ENCODE results near the gene MOB3A.
A peak's percentile ranks its signal among the peaks of the same experiment; 100 is the strongest.

MOB3A gene

DNA sequence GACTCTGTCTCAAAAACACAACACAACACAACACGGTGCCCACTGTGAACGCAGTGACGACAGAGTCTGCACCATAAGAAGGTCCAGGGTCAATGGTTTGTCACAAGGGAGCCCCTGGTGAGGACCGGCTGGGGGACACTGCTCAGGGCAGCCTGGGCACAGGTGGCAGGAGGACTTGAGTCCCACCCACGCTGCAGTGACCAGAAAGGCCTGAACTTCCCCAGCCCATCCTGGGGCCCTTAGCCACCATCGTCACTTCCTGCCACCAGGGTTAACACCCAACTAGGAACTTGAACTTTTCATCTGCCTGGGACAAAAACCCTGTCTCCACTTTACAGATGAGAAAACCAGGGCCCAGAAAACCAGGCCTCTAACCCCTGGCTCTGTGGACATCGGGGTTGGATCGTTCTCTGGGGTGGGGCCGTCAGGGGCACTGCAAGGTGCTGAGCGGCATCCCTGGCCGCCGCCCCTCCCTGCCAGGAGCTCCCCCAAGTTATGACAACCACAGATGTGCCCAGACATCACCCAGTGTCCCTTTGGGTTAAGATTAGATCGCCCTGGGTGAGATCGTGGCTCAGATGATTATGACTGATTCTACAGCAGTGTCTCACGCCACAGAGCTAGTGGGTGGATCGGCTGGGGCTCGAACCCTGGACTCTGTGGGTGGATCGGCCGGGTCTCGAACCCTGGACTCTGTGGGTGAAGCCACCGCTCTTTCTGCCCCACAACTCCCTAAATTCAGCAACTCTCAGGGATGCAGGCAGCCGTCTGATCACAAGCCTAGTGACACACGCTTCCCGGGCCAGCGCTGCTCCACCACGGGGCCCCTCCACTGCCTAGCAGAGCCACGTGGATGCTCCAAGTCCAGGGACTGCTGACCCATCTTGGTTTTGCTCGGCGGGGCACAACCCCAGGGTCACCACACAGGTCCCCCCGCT lies 14.0 kb downstream of the MOB3A start:
- DNase-seq (ENCODE audit: low read depth, low spot score) = no peak

DNA sequence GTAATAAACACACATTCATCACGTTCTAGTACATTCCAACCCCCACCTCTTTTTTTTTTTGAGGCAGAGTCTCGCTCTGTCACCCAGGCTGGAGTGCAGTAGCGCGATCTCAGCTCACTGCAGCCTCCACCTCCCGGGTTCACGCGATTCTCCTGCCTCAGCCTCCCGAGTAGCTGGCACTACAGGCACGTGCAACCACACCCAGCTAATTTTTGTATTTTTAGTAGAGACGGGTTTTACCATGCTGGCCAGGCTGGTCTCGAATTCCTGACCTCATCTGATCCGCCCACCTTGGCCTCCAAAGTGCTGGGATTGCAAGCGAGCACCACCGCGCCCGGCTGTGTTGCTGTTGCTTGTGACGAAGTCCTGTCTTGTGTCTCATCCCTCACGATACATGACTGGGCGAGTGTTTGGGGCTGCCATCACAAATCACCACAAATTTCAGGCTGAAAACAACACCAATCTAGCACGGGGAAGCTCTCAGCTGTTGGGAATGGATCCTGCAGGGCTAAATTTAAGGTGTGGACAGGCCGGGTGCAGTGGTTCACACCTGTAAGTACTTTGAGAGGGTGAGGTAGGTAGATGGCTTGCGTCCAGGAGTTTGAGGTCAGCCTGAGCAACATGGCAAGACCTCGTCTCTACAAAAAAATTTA lies 15.7 kb downstream of the MOB3A start:
- no peak for DNase-seq (ENCODE audit: low read depth, low spot score)

DNA sequence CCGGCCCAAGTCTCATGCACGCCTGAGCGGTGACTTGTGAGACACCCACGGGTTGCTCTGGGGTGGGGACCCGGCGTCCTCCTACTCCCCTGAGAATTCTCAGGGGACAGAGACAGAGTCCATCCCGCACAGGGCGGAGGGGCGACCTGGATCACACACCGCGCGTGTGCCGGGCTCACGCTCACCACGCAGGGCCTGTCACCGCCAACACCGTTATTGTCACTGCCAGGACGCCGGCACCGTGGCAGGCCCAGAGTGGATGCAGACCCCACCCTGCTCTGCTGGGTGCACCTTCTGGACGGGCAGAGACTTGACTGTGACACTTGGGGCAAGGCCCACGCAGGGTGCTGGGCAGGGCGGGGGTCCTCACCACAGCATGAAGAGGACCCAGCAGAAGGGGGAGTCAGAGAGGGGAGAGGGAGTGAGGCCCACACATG lies 16.2 kb downstream of the MOB3A start:
- no peak for DNase-seq (ENCODE audit: low read depth, low spot score)

DNA sequence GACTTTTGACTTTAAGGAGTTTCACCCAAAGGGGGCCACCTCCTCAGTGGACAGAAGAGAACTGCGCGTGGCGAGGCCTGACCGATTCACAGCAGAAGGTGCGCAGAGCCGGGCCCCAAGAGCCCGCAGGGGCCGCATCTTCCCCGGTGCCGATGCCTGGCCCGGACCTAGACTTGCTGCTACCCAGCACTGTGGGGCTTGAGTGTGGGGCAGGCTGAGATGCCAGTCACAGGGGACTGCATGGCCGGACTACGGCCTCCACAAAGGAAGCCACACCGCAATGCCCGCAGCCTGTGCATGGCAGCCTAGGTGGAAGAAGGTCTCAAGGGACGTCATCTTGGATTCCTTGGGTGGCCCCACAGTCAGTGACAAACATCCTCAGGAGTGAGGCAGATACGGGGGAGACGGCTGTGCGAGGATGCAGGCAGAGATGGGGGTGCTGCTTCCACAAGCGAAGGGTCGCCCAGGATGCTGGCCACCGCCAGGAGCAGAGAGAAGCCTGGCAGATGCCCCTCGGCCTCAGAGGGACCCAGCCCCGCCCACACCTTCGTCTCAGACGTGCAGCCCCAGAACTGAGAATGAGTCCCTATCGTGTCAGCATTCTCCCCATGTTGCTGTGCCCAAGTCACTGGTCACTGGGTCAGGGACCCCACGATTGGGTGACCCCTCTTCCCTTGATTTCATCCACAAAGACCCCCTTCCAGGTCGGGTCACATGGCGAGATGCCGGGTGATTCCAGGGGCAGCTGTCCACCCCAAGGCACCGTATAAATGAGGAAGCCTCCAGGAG lies 16.9 kb downstream of the MOB3A start:
- DNase-seq (ENCODE audit: low read depth, low spot score) = no peak

DNA sequence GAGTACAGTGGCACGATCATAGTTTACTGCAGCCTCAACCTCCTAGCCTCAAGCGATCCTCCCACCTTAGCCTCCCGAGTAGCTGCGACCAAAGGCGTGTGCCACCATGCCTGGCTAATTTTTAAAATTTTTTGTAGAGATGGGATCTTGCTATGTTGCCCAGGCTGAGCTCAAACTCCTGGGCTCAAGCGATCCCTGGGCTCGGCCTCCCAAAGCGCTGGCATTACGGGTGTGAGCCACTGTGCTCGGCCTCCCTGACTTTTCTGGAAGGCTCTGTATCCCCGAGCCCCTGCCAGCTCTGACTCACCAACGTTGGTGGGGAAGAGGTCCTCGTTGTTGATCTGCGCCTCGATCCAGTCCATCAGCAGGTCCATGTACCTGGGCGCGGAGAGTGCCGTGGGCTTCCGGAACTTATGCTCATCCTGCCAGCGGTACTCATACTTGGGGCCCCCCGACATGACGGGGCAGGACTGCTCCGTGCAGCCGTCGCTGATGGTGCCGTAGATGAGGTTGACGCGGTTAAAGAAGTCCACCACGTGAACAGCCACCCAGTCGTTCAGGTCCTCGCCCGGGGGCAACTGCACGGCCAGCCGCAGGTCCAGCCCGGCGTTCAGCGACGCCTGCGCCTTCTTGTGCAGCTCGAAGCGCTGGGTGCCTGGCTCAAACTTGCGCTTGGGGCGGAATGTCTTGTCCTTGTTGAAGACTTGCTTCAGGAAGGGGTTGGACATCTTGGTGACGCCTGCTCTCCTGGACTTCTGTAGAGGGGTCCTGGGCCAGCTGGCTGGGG lies 18.1 kb downstream of the MOB3A start:
- no peak for DNase-seq (ENCODE audit: low read depth, low spot score)

DNA sequence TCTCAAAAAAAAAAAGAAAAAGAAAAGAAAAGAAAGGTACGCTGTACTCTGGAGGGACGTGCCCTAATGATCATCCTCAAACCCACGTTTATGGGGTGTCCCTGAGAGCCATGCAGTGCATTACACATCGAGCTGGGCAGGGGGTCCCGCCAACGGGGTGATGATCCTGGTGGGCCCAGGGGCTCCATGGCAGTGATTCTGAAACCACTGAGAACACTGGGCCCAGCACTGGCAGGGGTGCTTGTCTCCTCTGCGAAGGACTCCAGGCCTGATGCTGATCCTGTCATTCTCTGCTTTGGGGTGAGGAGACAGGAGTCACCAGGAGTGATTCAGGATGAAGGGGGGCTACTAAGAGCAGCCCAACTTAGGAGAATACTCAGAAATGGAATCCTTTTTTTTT lies 18.7 kb downstream of the MOB3A start:
- no peak for DNase-seq (ENCODE audit: low read depth, low spot score)

DNA sequence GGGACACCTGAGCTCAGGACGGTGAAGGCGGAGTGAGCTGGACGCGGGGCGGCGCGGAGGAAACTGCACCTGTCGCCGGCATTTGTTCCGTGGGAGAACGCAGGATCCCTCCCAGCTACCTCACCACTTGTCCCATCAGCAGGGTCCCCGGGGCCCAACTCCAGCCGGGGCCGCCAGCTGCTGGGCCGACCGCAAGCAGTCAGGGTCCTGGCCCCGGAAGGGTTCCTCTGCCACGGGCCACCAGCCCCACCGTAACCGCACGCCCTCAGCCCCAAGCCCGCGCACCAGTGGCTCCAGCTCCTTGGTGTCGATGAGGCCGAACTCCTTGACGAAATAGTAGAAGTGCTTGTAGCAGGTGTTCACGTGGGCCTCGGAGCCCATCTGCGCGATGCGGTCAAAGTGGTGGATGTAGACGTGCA lies 19.6 kb downstream of the MOB3A start:
- no peak for DNase-seq (ENCODE audit: low read depth, low spot score)

DNA sequence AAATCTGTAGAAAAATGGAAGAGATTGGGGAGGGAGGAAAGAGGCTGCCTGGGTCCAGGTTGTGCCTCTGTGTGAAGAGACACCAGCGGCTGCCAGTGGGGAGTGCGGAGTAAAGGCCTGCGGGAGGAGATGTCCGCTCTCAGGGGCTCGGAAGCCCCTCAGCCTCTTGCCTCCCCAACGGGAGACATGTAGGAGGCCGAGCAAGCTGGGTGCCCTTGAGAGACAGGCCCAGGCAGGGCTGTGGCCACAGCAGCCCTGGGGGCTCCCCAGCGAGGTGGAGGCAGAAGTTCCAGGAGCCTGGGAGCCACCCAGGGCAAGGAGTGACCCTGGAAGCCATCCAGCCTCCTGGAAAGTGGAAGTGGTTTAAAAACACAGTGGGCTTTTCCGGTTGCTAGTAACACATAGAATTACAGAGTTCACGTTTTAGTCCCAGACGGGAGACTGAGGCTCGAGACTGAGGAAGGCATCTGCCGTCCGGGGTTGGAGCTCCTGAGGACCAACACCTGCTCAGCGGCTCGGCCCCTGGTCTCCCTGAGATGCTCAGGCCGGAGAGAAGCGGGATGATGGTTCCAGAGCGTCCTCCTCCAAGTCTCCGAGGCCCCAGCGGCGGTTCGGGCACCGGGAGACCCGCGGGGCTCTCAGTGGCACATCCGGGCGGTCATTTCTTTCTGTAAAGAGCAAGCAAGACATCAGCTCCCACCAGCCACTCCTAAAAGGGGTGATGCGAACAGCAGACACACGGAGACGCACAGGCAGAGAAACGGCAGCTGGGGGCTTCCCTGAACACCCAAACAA lies 23.2 kb downstream of the MOB3A start:
- no peak for DNase-seq (ENCODE audit: low read depth, low spot score)

DNA sequence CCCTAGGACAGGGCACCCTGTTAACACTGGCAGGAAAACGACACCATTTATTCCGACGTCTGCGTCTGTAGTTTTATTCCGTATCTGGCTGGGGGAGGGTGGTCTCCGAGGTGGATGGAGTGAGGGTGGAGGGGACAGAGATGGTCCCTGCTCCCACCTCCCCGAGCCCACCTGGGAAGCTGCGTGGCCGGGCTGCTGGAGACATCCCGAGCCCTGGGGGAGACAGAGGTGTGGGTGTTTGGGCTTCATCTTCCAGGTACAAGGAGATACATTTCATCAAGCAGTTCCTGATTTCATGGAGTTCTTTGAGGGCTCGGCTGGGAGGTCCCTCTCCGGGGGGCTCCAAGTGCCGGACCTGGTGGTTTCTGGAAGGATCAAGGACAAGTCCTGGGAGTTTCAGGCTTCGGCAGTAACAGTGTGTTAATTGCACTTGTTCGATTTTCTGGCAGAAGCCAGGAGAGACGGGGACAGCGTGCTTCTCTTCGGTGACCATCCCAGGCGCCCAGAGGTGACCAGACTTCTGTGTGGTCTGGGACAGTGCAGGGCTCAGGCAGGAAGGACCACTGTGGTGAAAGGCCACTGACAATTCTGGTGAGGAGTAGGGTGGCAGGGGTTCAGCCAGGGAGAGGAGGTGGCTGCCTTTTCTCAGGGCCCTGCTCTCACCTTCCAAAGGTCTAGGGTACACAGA lies 25.0 kb downstream of the MOB3A start:
- DNase-seq (ENCODE audit: low read depth, low spot score) = no peak

DNA sequence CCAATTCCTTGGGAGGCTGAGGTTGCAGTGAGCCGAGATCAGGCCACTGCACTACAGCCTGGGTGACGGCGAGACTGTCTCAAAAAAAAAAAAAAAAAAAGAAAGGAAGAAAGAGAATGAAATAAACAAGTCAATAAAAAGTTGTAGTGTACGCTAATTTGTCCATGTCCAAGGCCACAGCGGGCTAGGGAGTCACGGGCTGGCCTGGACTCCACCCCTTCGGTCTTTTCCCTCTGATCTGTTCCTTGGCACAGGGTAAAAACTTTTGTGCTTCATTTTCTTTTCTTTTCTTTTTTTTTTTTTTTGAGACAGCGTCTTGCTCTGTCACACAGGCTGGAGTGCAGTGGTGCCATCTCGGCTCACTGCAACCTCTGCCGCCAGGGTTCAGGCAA lies 25.7 kb downstream of the MOB3A start:
- no peak for DNase-seq (ENCODE audit: low read depth, low spot score)

DNA sequence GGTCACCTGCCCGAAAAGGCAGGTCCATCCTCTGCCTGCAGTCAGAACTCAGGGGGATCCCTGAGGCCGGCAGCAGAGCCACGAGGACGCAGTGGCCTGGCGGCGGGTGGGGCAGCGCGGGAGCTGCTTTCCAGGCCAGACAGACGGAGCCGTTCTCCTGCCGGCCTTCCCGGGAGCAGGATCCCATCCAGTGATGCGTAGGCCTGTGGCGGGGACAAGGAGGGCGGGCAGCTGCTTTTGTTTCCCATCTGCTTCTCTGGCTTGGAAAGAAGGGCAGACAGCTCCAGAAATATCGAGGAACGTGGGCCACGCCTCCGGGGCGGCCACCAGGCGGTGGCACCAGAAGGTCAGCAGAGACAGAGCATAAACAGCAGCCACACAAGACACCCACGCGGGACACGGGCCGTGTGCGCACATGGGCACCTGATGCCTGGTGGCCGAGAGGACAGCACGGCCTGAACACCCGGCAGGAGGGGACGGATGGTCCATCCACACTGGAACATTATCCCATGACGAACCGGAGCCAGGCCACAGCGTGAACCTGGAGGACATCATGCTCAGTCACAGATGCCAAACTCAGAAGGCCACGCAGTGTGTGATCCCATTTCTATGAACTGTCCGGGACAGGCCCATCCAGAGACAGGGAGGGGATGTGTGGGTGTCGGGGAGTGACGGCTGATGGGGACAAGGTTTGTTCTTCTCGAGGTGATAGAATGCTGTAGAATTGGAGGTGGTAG lies 31.2 kb downstream of the MOB3A start:
- DNase-seq (ENCODE audit: low read depth, low spot score) = no peak

DNA sequence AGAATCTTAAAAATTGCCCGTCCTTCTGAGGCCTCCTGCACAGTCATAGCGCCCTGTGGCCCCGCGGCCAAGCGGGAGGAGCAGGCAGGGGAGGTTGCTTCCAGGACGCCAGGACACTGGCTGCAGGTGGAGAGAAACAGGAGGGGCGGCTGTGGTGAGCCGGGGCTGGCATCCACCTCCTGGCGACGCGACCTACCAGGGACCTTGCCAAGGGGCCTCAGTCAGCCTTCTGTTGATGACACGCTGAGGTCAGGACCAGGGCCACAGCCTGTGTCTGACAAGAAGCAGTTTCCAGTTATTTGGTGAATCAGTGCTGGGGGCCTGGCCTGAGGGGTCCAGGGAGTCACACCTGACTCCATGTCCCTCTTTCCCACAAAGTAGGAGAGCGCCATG lies 31.7 kb downstream of the MOB3A start:
- DNase-seq (ENCODE audit: low read depth, low spot score) = no peak

DNA sequence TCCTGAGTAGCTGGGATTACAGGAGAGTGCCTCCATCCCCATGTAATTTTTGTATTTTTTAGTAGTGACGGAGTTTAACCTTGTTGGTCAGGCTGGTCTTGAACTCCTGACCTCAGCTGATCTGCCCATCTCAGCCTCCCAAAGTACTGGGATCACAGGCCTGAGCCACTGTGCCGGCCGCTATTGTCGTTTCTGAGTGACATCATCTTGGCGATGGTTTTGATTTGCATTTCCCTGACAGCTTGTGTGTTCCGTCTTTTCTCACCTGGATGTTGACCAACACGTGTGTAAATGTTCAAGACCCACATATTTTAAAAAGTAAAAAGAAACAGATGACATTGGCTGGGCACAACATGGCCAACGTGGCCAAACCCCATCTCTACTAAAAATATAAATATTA lies 32.3 kb downstream of the MOB3A start:
- no peak for DNase-seq (ENCODE audit: low read depth, low spot score)

DNA sequence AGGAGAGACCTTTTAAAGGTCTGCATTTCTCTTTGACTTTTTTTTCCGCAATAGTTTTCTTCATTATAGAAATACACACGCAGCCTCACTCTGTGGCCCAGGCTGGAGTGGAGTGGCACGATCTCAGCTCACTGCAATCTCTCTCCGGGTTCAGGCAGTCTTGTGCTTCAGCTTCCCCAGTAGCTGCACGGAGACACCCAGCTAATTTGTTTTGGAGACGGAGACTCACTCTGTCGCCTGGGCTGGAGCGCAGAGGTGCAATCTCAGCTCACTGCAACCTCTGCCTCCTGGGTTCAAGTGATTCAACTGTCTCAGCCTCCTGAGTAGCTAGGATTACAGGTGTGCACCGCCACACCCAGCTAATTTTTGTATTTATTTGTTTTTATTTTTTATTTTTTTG lies 33.4 kb downstream of the MOB3A start:
- DNase-seq (ENCODE audit: low read depth, low spot score) = no peak

DNA sequence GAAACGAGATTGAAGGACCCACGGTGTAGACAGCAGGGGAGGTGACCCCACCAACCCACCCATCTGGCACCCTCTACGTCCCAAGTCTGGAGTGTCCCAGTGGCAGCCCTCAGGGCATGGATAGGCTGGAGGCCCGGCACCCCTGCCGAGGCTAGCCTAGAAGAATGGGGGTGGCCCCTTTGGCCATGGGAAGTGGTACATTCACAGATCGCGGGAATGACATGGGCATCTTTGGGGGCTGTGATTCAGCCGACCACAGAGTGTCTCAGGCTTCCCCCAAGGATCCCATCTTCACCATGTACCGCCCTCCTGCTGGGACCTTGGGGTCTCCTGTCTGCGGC lies 33.8 kb downstream of the MOB3A start:
- no peak for DNase-seq (ENCODE audit: low read depth, low spot score)

DNA sequence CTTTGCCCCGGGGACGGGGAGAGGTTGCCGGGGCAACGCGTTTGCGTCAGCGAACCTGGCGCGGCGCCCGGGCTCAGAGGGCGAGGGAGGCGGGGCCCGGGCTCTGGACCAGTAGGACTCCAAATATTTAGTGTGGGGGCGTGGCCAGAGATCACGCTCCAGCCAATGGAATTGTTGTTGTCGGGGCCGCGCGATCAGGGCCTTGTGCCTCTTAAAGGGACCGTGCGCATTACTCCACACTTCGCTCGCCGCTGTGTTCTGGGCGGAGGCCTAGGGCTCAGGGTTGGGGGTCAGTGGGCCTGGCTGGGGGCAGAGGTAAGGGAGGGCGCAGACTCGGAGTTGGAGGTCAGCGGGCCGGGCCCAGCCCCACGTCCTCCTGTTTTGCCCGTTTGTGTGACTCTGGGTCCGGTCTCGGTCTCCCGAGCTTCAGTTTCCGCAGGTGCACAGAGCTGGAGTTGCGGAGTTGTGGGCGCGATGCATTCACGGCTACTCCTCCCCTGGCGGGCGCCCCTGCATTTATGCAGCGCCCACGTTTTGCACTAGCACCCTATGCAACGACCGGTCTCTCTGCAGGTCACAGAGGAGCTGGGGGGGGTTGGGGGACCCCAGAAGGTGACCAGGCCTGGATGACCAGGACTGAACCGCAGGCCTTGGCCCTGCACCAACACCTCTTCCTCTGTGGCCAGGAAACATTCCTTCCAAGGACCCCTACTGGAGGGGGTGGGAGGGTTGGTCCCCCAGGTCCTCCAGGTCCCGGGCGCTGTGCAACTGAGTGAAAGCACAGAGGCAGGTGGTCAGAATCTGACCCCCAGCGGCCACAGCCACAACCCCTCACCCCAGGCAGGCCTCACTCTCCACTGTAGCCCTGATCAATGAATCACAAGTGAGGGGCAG lies 34.4 kb downstream of the MOB3A start:
- peak; percentile 98 for DNase-seq (ENCODE audit: low read depth, low spot score)

DNA sequence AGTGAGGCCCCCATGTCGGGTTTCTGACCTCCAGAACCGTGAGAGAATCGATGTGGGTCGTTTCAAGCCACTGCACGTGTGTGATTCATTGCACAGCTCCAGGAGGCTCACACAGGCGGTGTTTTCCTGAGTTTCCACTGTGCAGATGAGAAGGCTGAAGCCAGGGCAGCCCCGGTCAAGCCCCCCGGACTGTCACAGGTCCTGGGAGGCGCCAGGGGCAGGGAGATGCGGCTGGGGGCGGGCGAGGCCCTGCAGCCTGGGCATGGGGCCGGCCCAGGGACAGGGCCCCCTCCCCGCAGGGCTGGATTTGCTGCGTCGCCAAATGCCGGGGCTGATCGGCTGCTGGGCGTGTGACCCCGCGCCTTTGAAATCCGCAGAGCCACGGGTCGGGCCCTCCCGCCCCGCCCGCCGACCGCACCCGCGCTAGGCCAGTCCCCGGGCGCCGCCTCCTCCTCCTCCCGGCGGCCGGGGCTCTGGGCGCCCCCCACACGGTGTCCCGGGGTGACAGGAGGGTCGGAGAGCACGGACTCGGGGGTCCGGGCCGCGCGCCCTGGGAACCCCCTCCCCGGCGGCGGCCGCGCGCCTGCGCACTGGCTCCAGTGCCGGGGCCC lies 35.1 kb downstream of the MOB3A start:
- no peak for DNase-seq (ENCODE audit: low read depth, low spot score)

Data from activated naive CD8-positive, alpha-beta T cell treated with anti-CD3 and anti-CD28 coated beads, Interleukin-2, amount 50 U/mL, for 16 hours (primary cell).